Germinal center (tissue), 1 donor: ENCODE measurements around the gene PIH1D1.

Source experiments
- DNase-seq: peaks from one replicate; pipeline ENCODE4 v3.0.0; 2012; ENCODE audit warnings: mixed read lengths, low spot score

The PIH1D1 gene

GRCh38 chr19:49434907-49435583 is 16.6 kb downstream of the PIH1D1 start:
- no peak for DNase-seq

GRCh38 chr19:49433240-49433901 is 18.2 kb downstream of the PIH1D1 start:
- no peak for DNase-seq

- no peak for DNase-seq
Observed at GRCh38 chr19:49432141-49433073, 19.2 kb downstream of the PIH1D1 start.

- peak; percentile 69 for DNase-seq
Observed at GRCh38 chr19:49431330-49431749, 20.3 kb downstream of the PIH1D1 start.

- no peak for DNase-seq
Observed at GRCh38 chr19:49430678-49431329, 20.8 kb downstream of the PIH1D1 start.

- DNase-seq = no peak
Observed at GRCh38 chr19:49430172-49430677, 21.4 kb downstream of the PIH1D1 start.

GRCh38 chr19:49428547-49429451 is 22.8 kb downstream of the PIH1D1 start:
- DNase-seq = no peak

- DNase-seq = no peak
Observed at GRCh38 chr19:49427855-49428546, 23.6 kb downstream of the PIH1D1 start.

GRCh38 chr19:49427339-49427738 is 24.3 kb downstream of the PIH1D1 start:
- no peak for DNase-seq

GRCh38 chr19:49425922-49426592 is 25.6 kb downstream of the PIH1D1 start:
- no peak for DNase-seq

GRCh38 chr19:49425178-49425577 is 26.4 kb downstream of the PIH1D1 start, which contains the start of gene GFY:
Gene GFY (plus strand): TSS chr19:49425388. CDS start chr19:49426431, 1,043 bp downstream.
- no peak for DNase-seq

- no peak for DNase-seq
Observed at GRCh38 chr19:49423985-49424303, 27.7 kb downstream of the PIH1D1 start.

- no peak for DNase-seq
Observed at GRCh38 chr19:49423071-49423984, 28.3 kb downstream of the PIH1D1 start, which contains the start of gene PTH2. Gene PTH2 (minus strand): TSS chr19:49423441. CDS start chr19:49423339, 102 bp downstream.

- DNase-seq = no peak
Observed at GRCh38 chr19:49422407-49423070, 29.1 kb downstream of the PIH1D1 start.

- no peak for DNase-seq
Observed at GRCh38 chr19:49421878-49422202, 29.8 kb downstream of the PIH1D1 start.

GRCh38 chr19:49421039-49421877 is 30.4 kb downstream of the PIH1D1 start:
- DNase-seq = peak; percentile 83

GRCh38 chr19:49420227-49420626 is 31.4 kb downstream of the PIH1D1 start:
- no peak for DNase-seq
